Measurements from ENCODE around the gene RHOA.

DNA sequence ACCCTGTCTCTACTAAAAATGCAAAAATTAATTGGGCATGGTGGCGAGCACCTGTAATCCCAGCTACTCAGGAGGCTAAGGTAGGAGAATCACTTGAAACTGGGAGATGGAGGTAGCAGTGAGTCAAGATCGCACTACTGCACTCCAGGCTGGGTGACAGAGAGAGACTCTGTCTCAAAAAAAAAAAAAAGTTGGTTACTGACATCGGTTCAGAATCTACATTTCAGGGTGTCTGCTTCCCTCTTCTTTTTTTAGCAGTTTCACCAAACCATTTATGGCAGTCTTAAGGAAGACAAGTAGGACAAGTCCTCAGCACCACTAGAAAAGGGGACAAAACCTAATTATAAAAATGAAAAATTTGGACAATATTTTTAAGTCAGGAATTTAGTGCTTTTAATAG is 68.6 kb downstream of the RHOA start:
- no peak for TF ChIP-seq CEBPB (IDR thresholded peaks at IDR 0.05)
- no peak for TF ChIP-seq TAF1 (IDR thresholded peaks at IDR 0.05; ENCODE audit: low read depth)
- TF ChIP-seq TEAD4 (IDR thresholded peaks at IDR 0.05) = no peak
- no peak for TF ChIP-seq RAD21 (IDR thresholded peaks at IDR 0.05; ENCODE audit: low read depth)
- no peak for TF ChIP-seq TCF12 (IDR thresholded peaks at IDR 0.05; ENCODE audit: low read depth)
- no peak for TF ChIP-seq FOXM1 (IDR thresholded peaks at IDR 0.05; ENCODE audit: borderline replicate concordance, low read depth)
- TF ChIP-seq NFIC (IDR thresholded peaks at IDR 0.05) = no peak
- TF ChIP-seq, protein P1, sequence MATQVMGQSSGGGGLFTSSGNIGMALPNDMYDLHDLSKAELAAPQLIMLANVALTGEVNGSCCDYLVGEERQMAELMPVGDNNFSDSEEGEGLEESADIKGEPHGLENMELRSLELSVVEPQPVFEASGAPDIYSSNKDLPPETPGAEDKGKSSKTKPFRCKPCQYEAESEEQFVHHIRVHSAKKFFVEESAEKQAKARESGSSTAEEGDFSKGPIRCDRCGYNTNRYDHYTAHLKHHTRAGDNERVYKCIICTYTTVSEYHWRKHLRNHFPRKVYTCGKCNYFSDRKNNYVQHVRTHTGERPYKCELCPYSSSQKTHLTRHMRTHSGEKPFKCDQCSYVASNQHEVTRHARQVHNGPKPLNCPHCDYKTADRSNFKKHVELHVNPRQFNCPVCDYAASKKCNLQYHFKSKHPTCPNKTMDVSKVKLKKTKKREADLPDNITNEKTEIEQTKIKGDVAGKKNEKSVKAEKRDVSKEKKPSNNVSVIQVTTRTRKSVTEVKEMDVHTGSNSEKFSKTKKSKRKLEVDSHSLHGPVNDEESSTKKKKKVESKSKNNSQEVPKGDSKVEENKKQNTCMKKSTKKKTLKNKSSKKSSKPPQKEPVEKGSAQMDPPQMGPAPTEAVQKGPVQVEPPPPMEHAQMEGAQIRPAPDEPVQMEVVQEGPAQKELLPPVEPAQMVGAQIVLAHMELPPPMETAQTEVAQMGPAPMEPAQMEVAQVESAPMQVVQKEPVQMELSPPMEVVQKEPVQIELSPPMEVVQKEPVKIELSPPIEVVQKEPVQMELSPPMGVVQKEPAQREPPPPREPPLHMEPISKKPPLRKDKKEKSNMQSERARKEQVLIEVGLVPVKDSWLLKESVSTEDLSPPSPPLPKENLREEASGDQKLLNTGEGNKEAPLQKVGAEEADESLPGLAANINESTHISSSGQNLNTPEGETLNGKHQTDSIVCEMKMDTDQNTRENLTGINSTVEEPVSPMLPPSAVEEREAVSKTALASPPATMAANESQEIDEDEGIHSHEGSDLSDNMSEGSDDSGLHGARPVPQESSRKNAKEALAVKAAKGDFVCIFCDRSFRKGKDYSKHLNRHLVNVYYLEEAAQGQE (IDR thresholded peaks at IDR 0.05; ENCODE audit: low read depth) = no peak
